H1 (cell line): ENCODE data around the gene CASP5. TPM values are rescaled to one million over a fixed set of nuclear protein-coding genes. Genes with fewer than 3 reads are reported as not detected.

Source experiments
- E2F6 ChIP-seq: IDR thresholded peaks from 2 replicates; pipeline ENCODE4 v1.6.1; 2012; ENCODE audit warnings: inconsistent platforms
- TAF7 ChIP-seq: optimal IDR thresholded peaks from 2 replicates; pipeline ENCODE3; 2011; ENCODE audit warnings: low read depth, mild to moderate bottlenecking, inconsistent platforms, low read length, moderate library complexity, borderline replicate concordance
- TBP ChIP-seq: IDR thresholded peaks from 2 replicates; pipeline ENCODE4 v1.6.1; 2011; ENCODE audit warnings: low read depth, low read length, improper control_type of control experiment
- polyA plus RNA-seq, 7 experiments: library from polyadenylated mRNA; depleted of rRNA in 3 of 7; stranded (reverse) in 5 of 7; unstranded in 2 of 7; fragments of >200 nt in 5 of 7; fragments of 200-250 nt in 2 of 7; gene quantifications; 1 replicate in 5 of 7; 2 replicates in 1 of 7; 4 replicates in 1 of 7; pipeline versions ENCODE4 v1.2.1 to v1.2.3, GENCODE V29; 2011 to 2013; ENCODE audit warnings: missing spikeins in 2 of 7, mixed read lengths in 2 of 7
- total RNA-seq: library from RNA; stranded (reverse); fragmentation: NEBNext Ultra II Directional; extraction: Animal tissue kit (Norgen Biotek cat#: 25700); gene quantifications from 2 replicates; pipeline ENCODE4 v1.2.1, GENCODE V29; 2021

CASP5 gene
- total and polyA plus RNA-seq, 2 of the 8 experiments (the other 6 are each of a cell fraction or from before 2014, with no cell fraction given) = not detected

GRCh38 chr11:104979839-104980238 is 43.1 kb downstream of the CASP5 start (continued):
- TF ChIP-seq E2F6 (no peak), TBP (no peak), TAF7 (no peak)
